Measurements from ENCODE around the gene ACER3.

DNA sequence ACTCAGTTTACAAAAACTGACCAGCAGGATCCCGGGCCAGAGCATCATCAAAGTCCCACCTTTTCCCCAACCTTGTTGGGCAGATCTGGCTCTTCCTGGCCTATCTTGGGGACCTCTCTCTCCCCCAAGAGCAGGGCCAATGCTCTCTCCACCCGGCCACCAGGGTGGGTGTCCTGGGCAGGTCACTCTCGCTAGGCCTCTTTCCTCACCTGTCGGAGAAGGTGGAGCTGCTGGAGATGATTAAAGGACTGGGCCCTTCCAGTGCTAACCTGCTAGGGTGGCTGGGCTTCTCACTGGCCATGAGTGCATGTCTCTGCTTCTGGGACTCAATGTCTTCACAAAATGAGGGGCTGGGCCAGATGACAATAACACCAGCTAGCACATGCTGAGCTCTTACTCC is 203.1 kb downstream of the ACER3 start:
- TF ChIP-seq MXI1 (IDR thresholded peaks at IDR 0.05; ENCODE audit: borderline replicate concordance, low read depth, low read length) (no peak), MAFK (IDR thresholded peaks at IDR 0.05; ENCODE audit: low read depth, low read length) (no peak), CTCF (conservative IDR thresholded peaks at IDR 0.05; ENCODE audit: low read depth, low read length) (no peak), POLR2A (IDR thresholded peaks at IDR 0.05; ENCODE audit: low read depth, low read length) (no peak), RAD21 (IDR thresholded peaks at IDR 0.05; ENCODE audit: low read length) (no peak), SMC3 (IDR thresholded peaks at IDR 0.05; ENCODE audit: low read depth, low read length) (no peak), BHLHE40 (IDR thresholded peaks at IDR 0.05; ENCODE audit: low read depth, low read length) (no peak), CEBPB (IDR thresholded peaks at IDR 0.05; ENCODE audit: low read depth, low read length) (no peak), RCOR1 (IDR thresholded peaks at IDR 0.05; ENCODE audit: insufficient replicate concordance, low read length) (no peak), CHD1 (IDR thresholded peaks at IDR 0.05; ENCODE audit: low read depth, low read length) (no peak), ELK1 (IDR thresholded peaks at IDR 0.05; ENCODE audit: borderline replicate concordance, low read depth, low read length) (no peak), NFE2L2 (IDR thresholded peaks at IDR 0.05; ENCODE audit: low read depth, low read length) (no peak), FOS (IDR thresholded peaks at IDR 0.05; ENCODE audit: low read depth, low read length) (no peak)
